ENCODE measurements around the gene FFAR2. TPM values are rescaled to one million over a fixed set of nuclear protein-coding genes. Genes with fewer than 3 reads are reported as not detected.

Gene FFAR2
- total and polyA plus RNA-seq, 11 donors, result 0.12 to 3.4 (median 0.38) TPM; not detected in 2

GRCh38 chr19:35407619-35408018 is 40.4 kb upstream of the FFAR2 start:
- intact Hi-C loops (cut with DNase I), result no loop called here
- WGBS, 4 donors, result 73 to 85% (median 83%) methylated on average over 4 to 6 of the region's 6 CpGs
- TF ChIP-seq POLR2A (IDR thresholded peaks at IDR 0.05), result no peak
- no peak for TF ChIP-seq CTCF (IDR thresholded peaks at IDR 0.05)

DNA sequence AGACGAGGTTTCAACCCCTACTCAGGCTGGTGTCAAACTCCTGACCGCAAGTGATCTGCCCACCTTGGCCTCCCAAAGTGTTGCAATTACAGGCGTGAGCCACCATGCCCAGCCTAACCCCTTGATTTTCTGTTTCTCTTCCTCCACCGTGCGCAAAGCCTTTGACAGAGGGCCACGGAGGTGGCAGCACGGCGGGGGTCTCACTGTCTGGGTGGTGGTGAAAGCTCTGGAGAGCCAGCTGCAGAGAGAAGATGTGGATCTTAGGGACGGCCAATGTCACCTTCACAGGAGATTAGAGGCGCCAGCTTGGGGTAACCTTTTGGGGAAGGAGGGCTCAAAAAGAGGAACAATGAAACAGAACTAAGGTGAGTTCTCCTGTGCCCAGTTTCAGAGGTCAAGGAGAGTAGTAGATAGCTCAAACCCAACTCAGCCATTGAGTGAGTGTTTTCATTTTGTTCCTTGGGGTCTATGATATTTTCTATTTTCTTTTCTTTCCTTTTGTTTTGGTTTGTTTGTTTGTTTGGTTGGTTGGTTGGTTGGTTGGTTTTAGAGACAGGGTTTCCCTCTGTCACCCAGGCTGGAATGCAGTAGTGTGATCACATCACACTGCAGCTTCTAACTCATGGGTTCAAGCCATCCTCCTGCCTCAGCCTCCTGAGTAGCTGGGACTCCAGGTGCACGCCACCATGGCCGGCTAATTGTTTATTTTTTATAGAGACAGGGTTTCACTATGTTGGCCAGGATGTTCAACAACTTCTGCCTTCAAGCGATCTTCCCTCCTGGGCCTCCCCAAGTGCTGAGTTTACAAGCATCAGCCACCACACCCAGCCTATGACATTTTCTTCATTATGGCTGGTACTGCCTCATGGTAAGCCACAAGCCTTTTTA is 39.5 kb upstream of the FFAR2 start:
- Histone ChIP-seq H3K4me3 (no peak overlapping the region), H3K27me3 (no peaks in the 10 kb centered on the region), H3K9me3 (no peaks in the 10 kb centered on the region), H3K27ac (no peak overlapping the region), H3K36me3 (no peaks in the 10 kb centered on the region), H3K4me1 (no peaks in the 10 kb centered on the region)
- intact Hi-C loops (cut with DNase I), result no loop called here
- TF ChIP-seq CTCF (IDR thresholded peaks at IDR 0.05), result no peak
- no peak for TF ChIP-seq POLR2A (IDR thresholded peaks at IDR 0.05)
- ATAC-seq, result no peak
- no peak for DNase-seq
- WGBS, 4 donors, result 91 to 92% (median 91%) methylated on average over 13 of the region's 13 CpGs

More at GRCh38 chr19:35407619-35408018, 40.4 kb upstream of the FFAR2 start:
- H3K4me1 ChIP-seq, result peaks cover 0 to 7% (median 0%) of the 10 kb centered on the region in 12 donors
- no peak overlapping the region for H3K27ac ChIP-seq
- H3K9me3 ChIP-seq, result no peaks in the 10 kb centered on the region
- no peaks in the 10 kb centered on the region for H3K27me3 ChIP-seq
- ATAC-seq, result no peak
- H3K36me3 ChIP-seq, result no peaks in the 10 kb centered on the region
- no peak for DNase-seq
- no peak overlapping the region for H3K4me3 ChIP-seq

DNA sequence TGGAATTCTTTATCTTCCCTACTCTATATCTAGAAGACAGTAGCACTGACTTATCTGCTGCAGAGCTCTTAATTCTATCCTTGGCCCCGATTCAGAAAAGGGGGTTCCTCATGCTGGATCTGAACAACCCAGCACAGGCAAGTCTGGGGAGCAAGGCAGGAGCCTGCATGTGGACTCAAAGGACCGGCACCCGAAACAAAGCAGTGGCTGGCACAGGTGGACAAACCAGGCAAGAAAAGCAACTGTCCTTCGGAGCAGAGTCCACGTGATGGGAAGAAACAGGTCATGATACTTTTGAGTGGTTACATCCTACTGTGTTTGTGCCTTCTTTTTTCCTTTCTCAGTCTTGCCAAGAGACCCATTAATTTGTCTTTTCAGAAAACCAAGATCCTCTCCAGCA is 38.9 kb upstream of the FFAR2 start:
- Histone ChIP-seq H3K4me3 (no peak overlapping the region), H3K27me3 (no peaks in the 10 kb centered on the region), H3K9me3 (no peaks in the 10 kb centered on the region), H3K36me3 (no peaks in the 10 kb centered on the region), H3K27ac (no peak overlapping the region), H3K4me1 (no peaks in the 10 kb centered on the region)
- no peak for TF ChIP-seq CTCF (IDR thresholded peaks at IDR 0.05)
- no peak for TF ChIP-seq POLR2A (IDR thresholded peaks at IDR 0.05)
- DNase-seq (no peak), ATAC-seq (no peak)
- intact Hi-C loops (cut with DNase I), result no loop called here
- WGBS, 4 donors, result 74 to 81% (median 78%) methylated on average over 5 of the region's 5 CpGs

- no peaks in the 10 kb centered on the region for H3K4me1 ChIP-seq
- H3K4me3 ChIP-seq, result no peak overlapping the region
- intact Hi-C loops (cut with DNase I), result no loop called here
- no peaks in the 10 kb centered on the region for H3K36me3 ChIP-seq
- H3K27ac ChIP-seq, result no peak overlapping the region
- no peak for DNase-seq
- no peak for ATAC-seq
- H3K9me3 ChIP-seq, result no peaks in the 10 kb centered on the region
- TF ChIP-seq POLR2A (IDR thresholded peaks at IDR 0.05) (no peak), CTCF (IDR thresholded peaks at IDR 0.05) (no peak)
- 79 to 85% (median 83%) methylated on average over 5 of the region's 5 CpGs for WGBS, 4 donors
- no peaks in the 10 kb centered on the region for H3K27me3 ChIP-seq
Measured at GRCh38 chr19:35410487-35410886, 37.6 kb upstream of the FFAR2 start.
